K562 (cell line): Measurements from ENCODE around the gene OR52B6. TPM values are rescaled to one million over a fixed set of nuclear protein-coding genes. Genes with fewer than 3 reads are reported as not detected.
A peak's percentile ranks its signal among the peaks of the same experiment; 100 is the strongest.

Experiments
- ARHGAP35 ChIP-seq: fragments of 450-650 bp; IDR thresholded peaks from 2 replicates; pipeline ENCODE4 v1.6.1; 2018; ENCODE audit not compliant: partially characterized antibody
- ARID1B ChIP-seq: fragments of 450-650 bp; IDR thresholded peaks from 2 replicates; pipeline ENCODE4 v1.6.1; 2016; ENCODE audit warnings: antibody characterized with exemption, mild to moderate bottlenecking, inconsistent platforms
- CHD7 ChIP-seq: fragments of 200-600 bp; sonication (generic); IDR thresholded peaks from one replicate; pipeline ENCODE4 v1.6.1; 2012; ENCODE audit warnings: mild to moderate bottlenecking, low read depth, low read length, inconsistent platforms
- CSDE1 ChIP-seq, 2 experiments: fragments of 450-650 bp; IDR thresholded peaks; 2 replicates each; pipeline ENCODE4 v1.6.1; 2016; ENCODE audit warnings: mild to moderate bottlenecking in 1 of 2
- FOXA3 ChIP-seq, 2 experiments: fragments of 450-650 bp in 1 of 2; sonication (generic) in 1 of 2; formaldehyde crosslinking; IDR thresholded peaks in 1 of 2; conservative IDR thresholded peaks in 1 of 2; 2 replicates each; pipeline versions ENCODE4 v1.4.0 to v1.8.0; 2020 to 2022; ENCODE audit warnings: mild to moderate bottlenecking in 2 of 2, missing genetic modification reagents in 1 of 2
- HNRNPLL ChIP-seq: fragments of 200-400 bp; formaldehyde crosslinking; IDR thresholded peaks from 2 replicates; pipeline ENCODE4 v1.6.1; 2017; ENCODE audit warnings: low read length, low read depth, mild to moderate bottlenecking; ENCODE audit not compliant: poor library complexity, severe bottlenecking
- JUNB ChIP-seq: fragments of 450-650 bp; formaldehyde crosslinking; conservative IDR thresholded peaks from 2 replicates; pipeline ENCODE4 v1.4.0; 2020; ENCODE audit warnings: mild to moderate bottlenecking
- MEF2A ChIP-seq: IDR thresholded peaks from 2 replicates; pipeline ENCODE4 v1.6.1; 2011; ENCODE audit warnings: low read depth, mild to moderate bottlenecking, low read length, moderate library complexity; ENCODE audit not compliant: control insufficient read depth
- MEIS2 ChIP-seq: fragments of 450-650 bp; IDR thresholded peaks from 2 replicates; pipeline ENCODE4 v1.6.1; 2014; ENCODE audit warnings: mild to moderate bottlenecking; ENCODE audit not compliant: partially characterized antibody
- PHB ChIP-seq: fragments of 250-450 bp; sonication (Bioruptor Pico); IDR thresholded peaks from 2 replicates; pipeline ENCODE4 v1.5.0; 2021
- SRSF3 ChIP-seq: fragments of 200-400 bp; formaldehyde crosslinking; IDR thresholded peaks from 2 replicates; pipeline ENCODE4 v1.6.1; 2016; ENCODE audit warnings: mild to moderate bottlenecking, low read length, moderate library complexity; ENCODE audit not compliant: insufficient read depth
- USF1 ChIP-seq: sonication (generic); formaldehyde crosslinking; IDR thresholded peaks from 2 replicates; pipeline ENCODE4 v1.9.0; 2022; ENCODE audit warnings: mild to moderate bottlenecking, missing genetic modification reagents
- ZFP36 ChIP-seq: fragments of 150-350 bp; IDR thresholded peaks from 2 replicates; pipeline ENCODE4 v1.6.1; 2018; ENCODE audit warnings: low read length, low read depth; ENCODE audit not compliant: partially characterized antibody
- ZNF280B ChIP-seq: fragments of 250-450 bp; sonication (Bioruptor Pico); IDR thresholded peaks from 2 replicates; pipeline ENCODE4 v1.5.1; 2021; ENCODE audit warnings: mild to moderate bottlenecking
- polyA plus RNA-seq, 8 experiments: library from polyadenylated mRNA; depleted of rRNA in 4 of 8; stranded (reverse) in 5 of 8; unstranded in 3 of 8; fragments of >200 nt; fragmentation: Nextera tagmentation in 2 of 8; fragmentation: Illumina TruSeq in 1 of 8; extraction: Ambion mirVana in 2 of 8; extraction: Trizol in 1 of 8; gene quantifications; 2 replicates each; pipeline versions ENCODE4 v1.2.1 to v1.2.3, GENCODE V29; 2011 to 2014; ENCODE audit warnings: inconsistent platforms in 1 of 8, missing spikeins in 1 of 8
- total RNA-seq, 7 experiments: library from RNA; depleted of rRNA in 6 of 7; stranded (reverse); fragments of >200 nt in 6 of 7; fragmentation: Illumina TruSeq in 2 of 7; extraction: Trizol in 2 of 7; gene quantifications; 2 replicates each; pipeline versions ENCODE4 v1.2.1 to v1.2.3, GENCODE V29; 2011 to 2021; ENCODE audit warnings: low replicate concordance in 1 of 7

OR52B6 gene
- total and polyA plus RNA-seq, 9 of the 15 experiments (the other 6 are each of a cell fraction or from before 2014, with no cell fraction given): not detected

GRCh38 chr11:5624489-5625279 lies 44.0 kb downstream of the OR52B6 start, which contains the start of gene TRIM34 (continued):
- TF ChIP-seq ZFP36: no peak
- no peak for TF ChIP-seq ARHGAP35
- no peak for TF ChIP-seq ZNF280B (CRISPR knock-in tag)
- no peak for TF ChIP-seq CSDE1 (IDR thresholded peaks at IDR 0.05)
- TF ChIP-seq CHD7: no peak
- 0 out of 2 replicates have a peak, but pooled peaks have one; percentile 18 for TF ChIP-seq ARID1B
- TF ChIP-seq HNRNPLL: no peak
- no peak for TF ChIP-seq MEF2A
- TF ChIP-seq FOXA3 (CRISPR knock-in tag; conservative IDR thresholded peaks at IDR 0.05 in 1 of 2, IDR thresholded peaks at IDR 0.05 in 1 of 2): no peak
- no peak for TF ChIP-seq USF1 (CRISPR knock-in tag)
- TF ChIP-seq MEIS2: peak; percentile 77
- TF ChIP-seq JUNB (CRISPR knock-in tag): no peak
- no peak for TF ChIP-seq PHB
- no peak for TF ChIP-seq SRSF3
